Ramos (cell line): ENCODE results near the gene PM20D2.

ENCODE experiments used
- in situ Hi-C: fragments of 300-500 bp; cut with MboI; formaldehyde crosslinking; loops from one replicate; pipeline ENCODE4 v1.14.3; 2022; ENCODE audit warnings: low sequenced_read_pairs; ENCODE audit not compliant: unreplicated experiment

The PM20D2 gene

GRCh38 chr6:89198235-89198634 is 52.4 kb downstream of the PM20D2 start:
- in situ Hi-C loops, result no loop called here

GRCh38 chr6:89199579-89199978 is 53.7 kb downstream of the PM20D2 start:
- in situ Hi-C loops, result no loop called here

- in situ Hi-C loops, result no loop called here
Observed at GRCh38 chr6:89200706-89201215, 54.9 kb downstream of the PM20D2 start.

GRCh38 chr6:89204096-89204495 is 58.2 kb downstream of the PM20D2 start:
- in situ Hi-C loops, result no loop called here

GRCh38 chr6:89205819-89206218 is 60.0 kb downstream of the PM20D2 start:
- in situ Hi-C loops, result no loop called here

GRCh38 chr6:89208551-89208950 is 62.7 kb downstream of the PM20D2 start:
- in situ Hi-C loops, result no loop called here

GRCh38 chr6:89209457-89209856 is 63.6 kb downstream of the PM20D2 start:
- in situ Hi-C loops, result no loop called here

- in situ Hi-C loops, result no loop called here
Observed at GRCh38 chr6:89212472-89212871, 66.6 kb downstream of the PM20D2 start.

GRCh38 chr6:89214197-89214596 is 68.3 kb downstream of the PM20D2 start:
- in situ Hi-C loops, result no loop called here
